IMR-90 (cell line): ENCODE data around the gene TMEM208. TPM values are rescaled to one million over a fixed set of nuclear protein-coding genes. Genes with fewer than 3 reads are reported as not detected.

Source experiments
- ATAC-seq: fragments of 200-7000 bp; cut with Tn5 transposase; 2 replicates; pipeline ENCODE4 v1.9.1; 2020; ENCODE audit warnings: low read depth, mild to moderate bottlenecking, moderate library complexity
- BruUV-seq: library from RNA; stranded (reverse); fragments of 400-500 nt; replicated peaks from 2 replicates; lab custom pipeline; 2021; lab: Mats Ljungman, UMichigan
- CTCF ChIA-PET: fragments of 300-600 bp; formaldehyde crosslinking; extraction: SDS; loops from one replicate; lab custom pipeline; 2021; ENCODE audit warnings: antibody characterized with exemption; lab: Yijun Ruan, JAX
- POLR2A ChIA-PET: fragments of 300-600 bp; sonication (Branson Sonifier 250); formaldehyde crosslinking; loops from one replicate; lab custom pipeline; 2022; ENCODE audit warnings: antibody characterized with exemption; ENCODE audit not compliant: unreplicated experiment; lab: Charles Lee
- DNase-seq: peaks from one replicate; pipeline ENCODE4 v3.0.0; 2013
- H2AFZ ChIP-seq: replicated peaks from 2 replicates; pipeline ENCODE3; 2013; ENCODE audit warnings: low read length, mild to moderate bottlenecking; ENCODE audit not compliant: poor library complexity
- H2AK5ac ChIP-seq: 2 replicates; pipeline ENCODE4 v1.6.1; 2013; ENCODE audit warnings: low read depth, low read length, inconsistent platforms
- H2AK9ac ChIP-seq: replicated peaks from 2 replicates; pipeline ENCODE3; 2013; ENCODE audit warnings: mild to moderate bottlenecking, low read depth, low read length, moderate library complexity; ENCODE audit not compliant: poor library complexity
- H2BK120ac ChIP-seq: 2 replicates; pipeline ENCODE4 v1.6.1; 2013; ENCODE audit warnings: low read depth, low read length, inconsistent platforms
- H2BK15ac ChIP-seq: 3 replicates; pipeline ENCODE4 v1.6.1; 2013; ENCODE audit warnings: low read depth, low read length, inconsistent platforms
- H2BK20ac ChIP-seq: 2 replicates; pipeline ENCODE4 v1.6.1; 2013; ENCODE audit warnings: low read depth, mild to moderate bottlenecking, inconsistent platforms, low read length, moderate library complexity
- H2BK5ac ChIP-seq: 2 replicates; pipeline ENCODE4 v1.6.1; 2013; ENCODE audit warnings: mild to moderate bottlenecking, low read depth, low read length, inconsistent platforms; ENCODE audit not compliant: poor library complexity, severe bottlenecking
- H3K14ac ChIP-seq: replicated peaks from 2 replicates; pipeline ENCODE4 v1.6.1; 2013; ENCODE audit warnings: low read depth, low read length, inconsistent platforms
- H3K18ac ChIP-seq: 2 replicates; pipeline ENCODE4 v1.6.1; 2013; ENCODE audit warnings: low read depth, low read length, control low read depth
- H3K23ac ChIP-seq: 2 replicates; pipeline ENCODE4 v1.6.1; 2013; ENCODE audit warnings: low read depth, low read length, inconsistent platforms
- H3K27ac ChIP-seq: 2 replicates; pipeline ENCODE4 v1.5.1; 2013; ENCODE audit warnings: mild to moderate bottlenecking, control low read depth, low read length; ENCODE audit not compliant: insufficient read depth
- H3K27me3 ChIP-seq: 2 replicates; pipeline ENCODE4 v1.6.1; 2013; ENCODE audit warnings: low read length; ENCODE audit not compliant: control insufficient read depth, insufficient read depth
- H3K36me3 ChIP-seq: 2 replicates; pipeline ENCODE4 v1.6.1; 2013; ENCODE audit warnings: low read length, mixed read lengths; ENCODE audit not compliant: control insufficient read depth, insufficient read depth
- H3K4ac ChIP-seq: 2 replicates; pipeline ENCODE4 v1.6.1; 2013; ENCODE audit warnings: low read depth, low read length, inconsistent platforms
- H3K4me1 ChIP-seq: 2 replicates; pipeline ENCODE4 v1.6.1; 2013; ENCODE audit warnings: low read length, mixed read lengths; ENCODE audit not compliant: control insufficient read depth, insufficient read depth
- H3K4me2 ChIP-seq: 2 replicates; pipeline ENCODE4 v1.6.1; 2013; ENCODE audit warnings: low read depth, mild to moderate bottlenecking, control low read depth, low read length, moderate library complexity
- H3K4me3 ChIP-seq: 2 replicates; pipeline ENCODE4 v1.5.1; 2013; ENCODE audit warnings: low read depth, mild to moderate bottlenecking, control low read depth, low read length, moderate library complexity; ENCODE audit not compliant: insufficient read depth
- H3K56ac ChIP-seq: 2 replicates; pipeline ENCODE4 v1.6.1; 2013; ENCODE audit warnings: low read length, inconsistent platforms; ENCODE audit not compliant: insufficient read depth; ENCODE audit errors: extremely low read depth
- H3K79me1 ChIP-seq, 2 experiments: 2 replicates each; pipeline ENCODE4 v1.6.1; 2013; ENCODE audit warnings: low read length in 2 of 2, inconsistent platforms in 1 of 2, low read depth in 1 of 2
- H3K9ac ChIP-seq: 2 replicates; pipeline ENCODE4 v1.6.1; 2013; ENCODE audit warnings: low read depth, low read length, control low read depth
- H3K9me1 ChIP-seq: 2 replicates; pipeline ENCODE4 v1.6.1; 2013; ENCODE audit warnings: low read length, inconsistent platforms; ENCODE audit not compliant: insufficient read depth
- H3K9me3 ChIP-seq: 2 replicates; pipeline ENCODE4 v1.6.1; 2013; ENCODE audit warnings: low read length; ENCODE audit not compliant: control insufficient read depth, insufficient read depth
- H4K20me1 ChIP-seq: 2 replicates; pipeline ENCODE4 v1.6.1; 2013; ENCODE audit warnings: low read length, inconsistent platforms; ENCODE audit not compliant: insufficient read depth
- H4K5ac ChIP-seq: 2 replicates; pipeline ENCODE4 v1.6.1; 2013; ENCODE audit warnings: mild to moderate bottlenecking, low read depth, low read length, control low read depth
- H4K8ac ChIP-seq, 2 experiments: 2 replicates each; pipeline ENCODE4 v1.6.1; 2013; ENCODE audit warnings: low read depth in 2 of 2, low read length in 2 of 2, control low read depth in 1 of 2, inconsistent platforms in 1 of 2
- H4K91ac ChIP-seq: 2 replicates; pipeline ENCODE4 v1.6.1; 2013; ENCODE audit warnings: low read depth, low read length, inconsistent platforms; ENCODE audit not compliant: insufficient read depth
- BHLHE40 ChIP-seq: fragments of 150-350 bp; IDR thresholded peaks from 2 replicates; pipeline ENCODE4 v1.6.1; 2016; ENCODE audit warnings: mild to moderate bottlenecking, low read depth, low read length
- CHD1 ChIP-seq: IDR thresholded peaks from 2 replicates; pipeline ENCODE4 v1.6.1; 2012; ENCODE audit warnings: low read depth, low read length, improper control_type of control experiment
- CTCF ChIP-seq: conservative IDR thresholded peaks from 2 replicates; pipeline ENCODE4 v1.5.1; 2012; ENCODE audit warnings: mild to moderate bottlenecking, low read depth, low read length, improper control_type of control experiment
- ELK1 ChIP-seq: fragments of 150-350 bp; IDR thresholded peaks from 2 replicates; pipeline ENCODE4 v1.6.1; 2016; ENCODE audit warnings: low read depth, mild to moderate bottlenecking, low read length, moderate library complexity, borderline replicate concordance
- FOS ChIP-seq: fragments of 150-350 bp; IDR thresholded peaks from 2 replicates; pipeline ENCODE4 v1.6.1; 2016; ENCODE audit warnings: low read depth, low read length
- MAFK ChIP-seq: IDR thresholded peaks from 2 replicates; pipeline ENCODE4 v1.6.1; 2012; ENCODE audit warnings: low read depth, low read length, improper control_type of control experiment
- MAZ ChIP-seq: IDR thresholded peaks from 2 replicates; pipeline ENCODE4 v1.6.1; 2012; ENCODE audit warnings: low read depth, mild to moderate bottlenecking, low read length, improper control_type of control experiment, moderate library complexity, borderline replicate concordance
- SMC3 ChIP-seq: fragments of 150-350 bp; IDR thresholded peaks from 2 replicates; pipeline ENCODE4 v1.6.1; 2016; ENCODE audit warnings: low read depth, mild to moderate bottlenecking, antibody characterized with exemption, low read length, moderate library complexity
- USF2 ChIP-seq: fragments of 150-350 bp; IDR thresholded peaks from 2 replicates; pipeline ENCODE4 v1.6.1; 2017; ENCODE audit warnings: mild to moderate bottlenecking, antibody characterized with exemption, low read length, low read depth
- WGBS, 2 experiments: methylation state at CpG; one replicate each; pipeline versions ENCODE4 v1.1.5 to v1.1.7; 2013; ENCODE audit warnings: missing lambda C conversion rate in 2 of 2; ENCODE audit not compliant: insufficient read length in 1 of 2; ENCODE audit errors: extremely low coverage in 2 of 2; 5-methylcytosine and 5-hydroxymethylcytosine counted together
- dilution Hi-C: fragments of 300-500 bp; cut with HindIII; formaldehyde crosslinking; loops from one replicate; pipeline ENCODE4 v1.14.3; 2018; ENCODE audit warnings: low sequenced_read_pairs; ENCODE audit not compliant: unreplicated experiment
- in situ Hi-C: fragments of 300-500 bp; cut with MboI; formaldehyde crosslinking; loops from 3 replicates; pipeline ENCODE4 v1.14.3; 2019; ENCODE audit warnings: low sequenced_read_pairs, inconsistent platforms, mixed read lengths
- intact Hi-C: fragments of 100-400 bp; cut with micrococcal nuclease; formaldehyde crosslinking; loops from 2 replicates; pipeline ENCODE4 v1.10.0; 2022
- polyA plus RNA-seq, 3 experiments: library from polyadenylated mRNA; depleted of rRNA; stranded (reverse); fragments of >200 nt; gene quantifications; 2 replicates each; pipeline ENCODE4 v1.2.3, GENCODE V29; 2012; ENCODE audit warnings: low replicate concordance in 1 of 3
- total RNA-seq: library from RNA; depleted of rRNA; stranded (reverse); fragments of >200 nt; gene quantifications from 2 replicates; pipeline ENCODE4 v1.2.3, GENCODE V29; 2012

Gene TMEM208
- total and polyA plus RNA-seq, 2 of the 4 experiments (the other 2 are of a cell fraction), result 65.6 to 66.5 TPM

- Histone ChIP-seq H2BK120ac (peak within 1 kb of the TSS; percentile 24), H4K8ac (peak within 1 kb of the TSS; percentile 35 to 83), H3K36me3 (no peaks in the 10 kb centered on the region), H4K91ac (peak within 1 kb of the TSS; percentile 73), H2AK9ac (peak within 1 kb of the TSS; percentile 87), H4K5ac (peak within 1 kb of the TSS; percentile 66), H3K56ac (peak within 1 kb of the TSS; percentile 49), H3K27me3 (no peaks in the 10 kb centered on the region), H3K9me3 (no peaks in the 10 kb centered on the region), H2AK5ac (peak within 1 kb of the TSS; percentile 93), H2BK20ac (peak within 1 kb of the TSS; percentile 24; the same call in 1 of the 2 replicates), H2BK5ac (peak within 1 kb of the TSS; percentile 41), H3K9ac (peak within 1 kb of the TSS; percentile 81), H2AFZ (peak within 1 kb of the TSS; percentile 90), H3K4me3 (peak within 1 kb of the TSS; percentile 59), H3K9me1 (peaks cover 22% of the 10 kb centered on the region), H3K14ac (peak within 1 kb of the TSS; percentile 67), H3K23ac (peak within 1 kb of the TSS; percentile 88), H2BK15ac (peak within 1 kb of the TSS; percentile 34; the same call in 1 of the 3 replicates), H4K20me1 (no peaks in the 10 kb centered on the region; the same call in 1 of the 2 replicates), H3K27ac (peak within 1 kb of the TSS; percentile 57), H3K4me1 (peaks cover 36% of the 10 kb centered on the region), H3K4ac (peak within 1 kb of the TSS; percentile 79), H3K18ac (no peak within 1 kb of the TSS; the same call in 1 of the 2 replicates), H3K79me1 (peaks cover 10 to 51% of the 10 kb centered on the region in 2 experiments; a peak in 3 of 4 replicates), H3K4me2 (peak within 1 kb of the TSS; percentile 88)
- TF ChIP-seq FOS (no peak), CHD1 (no peak), ELK1 (no peak), BHLHE40 (peak; percentile 72; the same call in 1 of the 2 replicates), MAZ (no peak), USF2 (peak; percentile 89), SMC3 (no peak), CTCF (peak; percentile 20; the same call in 1 of the 2 replicates), MAFK (no peak)
- ATAC-seq (peak; percentile 7; the same call in 1 of the 2 replicates), DNase-seq (no peak)
- POLR2A ChIA-PET, result interaction anchor here (0.6 kb wide), 1 partner anchor 205 kb away, joined by 3 read pairs; no protein-coding TSS in a partner anchor
- dilution Hi-C loops (no loop called here), in situ Hi-C loops (no loop called here), intact Hi-C loops (loop anchor here (5.0 kb wide), 1 partner anchor 144 kb away; the partner anchor contains the start of gene TPPP3)
- WGBS, 2 experiments, result 1% methylated on average over 33 of the region's 75 CpGs; no CpG with 5 or more reads in 1 of the 2 experiments
- CTCF ChIA-PET, result interaction anchor here (1.5 kb wide), 1 partner anchor 12 kb away, joined by 4 read pairs; no protein-coding TSS in a partner anchor
- no TSS peak for BruUV-seq
These were observed 21.7 kb downstream of the TMEM208 start, which contains the start of gene SLC9A5 for GRCh38 chr16:67248401-67249177. Gene SLC9A5, plus strand, starts transcription at chr16:67248979. Its CDS starts 36 bp downstream, at chr16:67249015.
